ENCODE results near the gene CYP4V2.
A peak's percentile ranks its signal among the peaks of the same experiment; 100 is the strongest.

The CYP4V2 gene

GRCh38 chr4:186188107-186188506 is 3.3 kb upstream of the CYP4V2 start:
- no peak for DNase-seq (ENCODE audit: low read depth, low spot score)

- DNase-seq (ENCODE audit: low read depth, low spot score), result no peak
These were observed 1.7 kb upstream of the CYP4V2 start for GRCh38 chr4:186189656-186190055.

GRCh38 chr4:186190581-186191199 is 677 bp upstream of the CYP4V2 start:
- DNase-seq (ENCODE audit: low read depth, low spot score), result no peak

DNA sequence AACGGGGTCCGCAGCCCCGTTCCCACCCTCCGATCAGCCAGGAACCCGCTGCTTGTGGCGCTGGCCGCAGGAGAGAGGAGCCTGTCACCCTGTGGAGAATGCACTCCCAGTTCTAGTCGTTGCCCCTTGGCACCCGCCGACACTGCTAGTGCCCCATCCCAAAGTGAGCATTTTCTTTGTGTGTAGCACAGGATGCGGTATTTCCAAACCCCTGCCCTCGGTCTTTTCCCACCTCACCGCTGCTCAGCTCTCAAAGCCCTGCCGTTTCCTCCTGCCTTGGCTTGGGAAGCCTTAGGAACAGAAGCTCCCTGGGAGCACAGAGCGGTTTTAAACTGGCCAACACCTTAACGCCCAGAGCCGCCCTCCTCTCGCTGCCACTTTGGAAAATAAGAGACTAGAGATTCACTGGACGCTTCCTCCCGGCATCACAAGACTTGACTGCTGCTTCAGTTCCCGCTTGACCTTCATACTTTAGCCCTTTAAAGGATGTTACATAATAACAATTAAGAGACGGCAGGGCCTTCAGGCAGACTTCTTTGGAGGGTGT is 772 bp downstream of the CYP4V2 start:
- DNase-seq (ENCODE audit: low read depth, low spot score), result no peak

DNA sequence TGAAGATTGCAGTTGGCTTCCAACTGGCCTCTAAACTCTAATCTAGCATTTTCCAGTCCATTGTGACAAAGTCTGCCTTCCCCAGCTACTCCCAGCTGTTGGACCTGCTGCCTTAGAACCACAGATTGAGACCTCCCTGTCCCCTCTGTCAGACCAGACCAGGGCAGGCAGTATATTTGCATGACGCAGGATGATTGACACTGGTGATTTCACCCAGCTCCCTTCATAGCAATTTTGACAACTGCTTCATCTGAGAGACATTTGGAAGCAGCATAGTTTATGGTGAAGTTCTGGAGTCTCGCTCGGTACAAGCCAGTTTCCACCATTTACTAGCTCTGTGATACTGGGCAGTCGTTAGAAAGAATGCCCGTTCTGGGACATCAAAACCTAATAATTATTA is 2.5 kb downstream of the CYP4V2 start:
- DNase-seq (ENCODE audit: low read depth, low spot score), result no peak

- no peak for DNase-seq (ENCODE audit: low read depth, low spot score)
These were observed 4.7 kb downstream of the CYP4V2 start for GRCh38 chr4:186196063-186196462.

GRCh38 chr4:186200516-186200915 is 9.1 kb downstream of the CYP4V2 start:
- DNase-seq (ENCODE audit: low read depth, low spot score), result no peak

DNA sequence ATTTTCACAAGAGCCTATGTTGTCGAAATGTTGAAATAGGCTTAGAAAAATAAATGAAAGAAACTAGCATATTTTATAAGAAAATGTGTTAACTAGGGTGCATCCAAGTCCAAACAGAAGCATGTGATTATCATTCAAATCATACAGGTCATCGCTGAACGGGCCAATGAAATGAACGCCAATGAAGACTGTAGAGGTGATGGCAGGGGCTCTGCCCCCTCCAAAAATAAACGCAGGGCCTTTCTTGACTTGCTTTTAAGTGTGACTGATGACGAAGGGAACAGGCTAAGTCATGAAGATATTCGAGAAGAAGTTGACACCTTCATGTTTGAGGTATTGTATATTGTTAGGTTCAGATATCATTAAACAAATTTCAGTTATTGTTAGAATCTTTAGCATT is 9.6 kb downstream of the CYP4V2 start:
- no peak for DNase-seq (ENCODE audit: low read depth, low spot score)

DNA sequence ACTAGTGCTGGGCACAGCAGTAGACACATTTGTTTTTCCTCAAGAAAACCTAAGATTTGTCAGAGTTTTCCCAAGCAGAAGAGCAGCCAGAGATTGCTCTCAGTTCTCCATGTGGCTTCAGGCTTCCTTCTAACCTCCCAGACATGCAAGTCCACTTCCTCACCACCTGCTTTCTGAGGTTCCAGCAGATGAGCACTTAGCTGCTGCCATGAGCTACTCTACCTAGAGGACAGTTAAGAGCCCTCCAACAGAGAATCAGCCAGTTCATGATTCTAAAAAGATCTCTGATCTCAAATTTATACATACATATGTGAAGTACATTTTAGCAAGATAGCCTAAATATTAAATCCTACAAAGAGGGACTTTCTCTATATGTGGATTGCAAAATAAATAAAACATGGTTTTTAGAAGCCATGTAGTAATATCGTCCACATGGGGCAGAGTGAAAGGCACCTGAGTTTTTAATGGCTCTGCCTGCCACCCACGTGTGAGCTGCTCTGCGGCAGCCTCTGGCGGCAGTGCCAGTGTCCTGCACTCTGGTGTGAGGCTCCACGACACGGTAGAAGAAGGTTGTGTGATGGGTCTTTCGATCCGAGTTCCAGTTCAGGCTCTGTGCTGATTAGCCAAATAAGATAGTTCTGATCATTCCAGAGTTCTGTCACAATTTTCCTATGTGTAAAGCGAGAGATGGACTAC is 10.3 kb downstream of the CYP4V2 start:
- peak; percentile 7 for DNase-seq (ENCODE audit: low read depth, low spot score)

DNA sequence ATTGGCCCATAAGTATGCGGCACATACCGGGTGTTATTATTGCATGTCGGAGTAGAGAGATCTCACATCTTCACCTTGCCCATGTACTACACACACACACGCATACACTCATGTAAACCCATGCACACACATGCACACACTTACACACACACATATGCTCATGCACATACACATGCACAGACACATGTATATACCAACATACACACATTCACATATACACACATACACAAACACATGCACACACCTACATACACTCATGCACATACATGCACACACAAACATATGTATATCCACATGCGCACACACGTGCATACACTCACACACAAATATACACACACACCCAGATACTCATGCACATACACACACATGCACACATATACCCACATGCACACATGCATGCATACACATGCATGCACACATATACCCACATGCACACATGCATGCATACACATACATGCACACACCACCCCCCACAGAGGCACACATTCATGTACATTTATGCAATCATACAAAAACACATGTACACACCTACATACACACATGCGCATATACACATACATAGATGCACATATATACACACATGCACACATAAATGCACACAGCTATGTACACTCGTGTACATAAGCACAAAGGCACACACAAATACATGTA is 11.2 kb downstream of the CYP4V2 start:
- DNase-seq (ENCODE audit: low read depth, low spot score), result no peak

GRCh38 chr4:186203406-186203805 is 12.0 kb downstream of the CYP4V2 start:
- DNase-seq (ENCODE audit: low read depth, low spot score), result no peak

GRCh38 chr4:186204103-186204559 is 12.8 kb downstream of the CYP4V2 start:
- no peak for DNase-seq (ENCODE audit: low read depth, low spot score)

DNA sequence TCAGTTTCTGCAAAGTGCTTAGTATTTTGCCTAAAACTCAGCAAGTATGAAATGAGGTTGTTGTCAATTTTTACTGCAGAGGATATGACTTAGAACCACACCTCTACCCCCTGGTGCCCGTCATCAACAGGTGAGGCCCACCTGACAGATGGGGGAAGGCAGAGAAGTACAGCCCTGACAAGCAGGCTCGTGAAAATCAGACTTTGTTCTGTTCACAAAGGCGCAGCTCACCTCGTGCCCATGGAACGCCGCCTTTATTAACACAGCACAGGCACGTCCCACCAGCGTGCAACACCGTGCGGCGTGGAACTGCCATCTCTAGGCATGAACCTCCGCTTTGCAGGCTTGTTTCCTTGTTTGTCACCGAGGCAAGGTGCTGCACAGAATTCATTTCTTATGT is 13.3 kb downstream of the CYP4V2 start:
- no peak for DNase-seq (ENCODE audit: low read depth, low spot score)

DNA sequence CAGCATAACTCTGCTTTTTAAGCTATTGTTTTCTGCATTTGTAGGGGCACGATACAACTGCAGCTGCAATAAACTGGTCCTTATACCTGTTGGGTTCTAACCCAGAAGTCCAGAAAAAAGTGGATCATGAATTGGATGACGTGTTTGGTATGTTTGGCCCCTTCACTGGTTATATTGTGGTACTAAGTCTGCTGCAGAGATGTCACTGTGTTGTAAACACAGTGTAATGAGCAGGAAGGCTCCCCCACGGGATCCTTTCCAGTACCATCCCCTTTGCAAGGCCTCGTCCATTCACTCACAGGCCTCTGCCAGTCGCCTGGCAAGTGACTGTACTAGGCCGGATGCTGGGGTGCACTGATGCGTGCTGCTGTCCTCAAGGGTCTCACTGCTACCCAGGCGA is 13.8 kb downstream of the CYP4V2 start:
- no peak for DNase-seq (ENCODE audit: low read depth, low spot score)

- no peak for DNase-seq (ENCODE audit: low read depth, low spot score)
These were observed 25.2 kb downstream of the CYP4V2 start for GRCh38 chr4:186216465-186217024.

- DNase-seq (ENCODE audit: low read depth, low spot score), result no peak
These were observed 26.4 kb downstream of the CYP4V2 start for GRCh38 chr4:186217733-186218293.

- no peak for DNase-seq (ENCODE audit: low read depth, low spot score)
These were observed 30.3 kb downstream of the CYP4V2 start for GRCh38 chr4:186221624-186222023.

GRCh38 chr4:186225848-186226247 is 34.5 kb downstream of the CYP4V2 start:
- DNase-seq (ENCODE audit: low read depth, low spot score), result no peak

GRCh38 chr4:186226521-186227189 is 35.3 kb downstream of the CYP4V2 start:
- DNase-seq (ENCODE audit: low read depth, low spot score), result no peak

DNA sequence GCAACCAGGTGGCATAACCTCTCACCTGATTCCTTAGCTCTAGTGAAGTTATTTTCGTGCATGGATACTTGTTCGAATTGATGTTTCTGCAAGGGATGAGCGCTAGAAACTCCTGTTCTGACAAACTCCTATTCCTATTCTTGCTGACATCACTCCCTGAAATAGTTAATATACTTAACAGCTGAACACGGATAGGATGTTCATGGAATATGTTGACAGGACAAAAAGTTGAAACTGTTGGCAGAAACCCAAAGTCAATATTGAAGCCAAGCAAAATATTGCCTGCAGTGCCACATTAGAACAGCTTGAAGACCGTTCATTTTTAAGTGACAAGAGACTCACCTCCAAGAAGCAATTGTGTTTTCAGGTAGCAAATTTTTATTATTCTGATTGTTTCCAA is 35.9 kb downstream of the CYP4V2 start, which contains the start of gene KLKB1:
TSS of gene KLKB1 (plus strand) at position 287 of the 400 bp plus-strand sequence. CDS start 689 bp downstream, outside the sequence.
- no peak for DNase-seq (ENCODE audit: low read depth, low spot score)
